Endothelial cell (in vitro differentiated cells): ENCODE results near the gene LRRC42. TPM values are rescaled to one million over a fixed set of nuclear protein-coding genes. Genes with fewer than 3 reads are reported as not detected.
"Not testable (repeated sequence)": the region's sequence is repeated elsewhere in the genome, so short reads cannot be mapped to it uniquely, and the experiment has no call there.

Experiments used
- DNase-seq: peaks from one replicate; pipeline ENCODE4 v3.0.0; 2021; ENCODE audit warnings: low spot score
- H3K27ac Mint-ChIP-seq: one replicate; pipeline ENCODE4 v1.8.0; 2021; ENCODE audit warnings: mixed read lengths, inconsistent platforms; ENCODE audit not compliant: unreplicated experiment
- H3K27me3 Mint-ChIP-seq: one replicate; pipeline ENCODE4 v1.8.0; 2021; ENCODE audit warnings: mild to moderate bottlenecking, moderate library complexity, mixed read lengths, inconsistent platforms; ENCODE audit not compliant: unreplicated experiment
- H3K36me3 Mint-ChIP-seq: one replicate; pipeline ENCODE4 v1.8.0; 2021; ENCODE audit warnings: mild to moderate bottlenecking, low read depth, mixed read lengths, inconsistent platforms; ENCODE audit not compliant: unreplicated experiment
- H3K4me1 Mint-ChIP-seq: one replicate; pipeline ENCODE4 v1.8.0; 2021; ENCODE audit warnings: mild to moderate bottlenecking, mixed read lengths, inconsistent platforms; ENCODE audit not compliant: unreplicated experiment
- H3K4me3 Mint-ChIP-seq: one replicate; pipeline ENCODE4 v1.8.0; 2021; ENCODE audit warnings: mild to moderate bottlenecking, mixed read lengths, inconsistent platforms; ENCODE audit not compliant: unreplicated experiment
- H3K9me3 Mint-ChIP-seq: one replicate; pipeline ENCODE4 v1.8.0; 2021; ENCODE audit warnings: mixed read lengths, inconsistent platforms; ENCODE audit not compliant: unreplicated experiment
- total RNA-seq: library from RNA; stranded (reverse); fragmentation: NEBNext Ultra II Directional; extraction: Animal tissue kit (Norgen Biotek cat#: 25700); gene quantifications from one replicate; pipeline ENCODE4 v1.2.1, GENCODE V29; 2021; ENCODE audit not compliant: unreplicated experiment
- TF ChIP-seq, protein P1 (sequence below): fragments of 200-600 bp; sonication (generic); IDR thresholded peaks from one replicate; pipeline ENCODE4 v1.5.0; 2021; ENCODE audit warnings: antibody characterized with exemption; ENCODE audit not compliant: unreplicated experiment

LRRC42 gene
- total RNA-seq, 1 donor from 2014 or later: 43.6 TPM

DNA sequence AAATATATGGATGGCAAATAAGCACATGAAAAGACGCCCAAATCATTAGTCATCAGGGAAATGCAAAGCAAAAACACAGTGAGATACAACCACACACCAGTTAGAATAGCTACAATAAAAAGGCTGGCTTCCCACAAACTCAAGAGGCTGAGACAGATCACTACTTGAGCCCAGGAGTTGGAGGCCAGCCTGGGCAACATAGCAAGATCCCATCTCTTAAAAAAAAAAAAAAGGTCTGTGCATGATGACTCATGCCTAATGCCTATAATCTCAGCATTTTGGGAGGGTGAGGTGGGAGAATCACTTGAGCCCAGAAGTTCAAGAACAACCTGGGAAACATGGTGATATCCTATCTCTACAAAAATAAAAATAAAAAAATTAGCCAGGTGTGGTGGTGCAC is 52.1 kb downstream of the LRRC42 start:
- no peak for DNase-seq
- Mint-ChIP-seq H3K36me3 (no peaks in the 10 kb centered on the region), H3K9me3 (no peaks in the 10 kb centered on the region), H3K27ac (no peak overlapping the region), H3K4me3 (no peak overlapping the region), H3K4me1 (no peaks in the 10 kb centered on the region), H3K27me3 (peaks cover under 1% of the 10 kb centered on the region)
- TF ChIP-seq, protein P1, sequence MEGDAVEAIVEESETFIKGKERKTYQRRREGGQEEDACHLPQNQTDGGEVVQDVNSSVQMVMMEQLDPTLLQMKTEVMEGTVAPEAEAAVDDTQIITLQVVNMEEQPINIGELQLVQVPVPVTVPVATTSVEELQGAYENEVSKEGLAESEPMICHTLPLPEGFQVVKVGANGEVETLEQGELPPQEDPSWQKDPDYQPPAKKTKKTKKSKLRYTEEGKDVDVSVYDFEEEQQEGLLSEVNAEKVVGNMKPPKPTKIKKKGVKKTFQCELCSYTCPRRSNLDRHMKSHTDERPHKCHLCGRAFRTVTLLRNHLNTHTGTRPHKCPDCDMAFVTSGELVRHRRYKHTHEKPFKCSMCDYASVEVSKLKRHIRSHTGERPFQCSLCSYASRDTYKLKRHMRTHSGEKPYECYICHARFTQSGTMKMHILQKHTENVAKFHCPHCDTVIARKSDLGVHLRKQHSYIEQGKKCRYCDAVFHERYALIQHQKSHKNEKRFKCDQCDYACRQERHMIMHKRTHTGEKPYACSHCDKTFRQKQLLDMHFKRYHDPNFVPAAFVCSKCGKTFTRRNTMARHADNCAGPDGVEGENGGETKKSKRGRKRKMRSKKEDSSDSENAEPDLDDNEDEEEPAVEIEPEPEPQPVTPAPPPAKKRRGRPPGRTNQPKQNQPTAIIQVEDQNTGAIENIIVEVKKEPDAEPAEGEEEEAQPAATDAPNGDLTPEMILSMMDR: no peak

- TF ChIP-seq, protein P1: no peak
- no peak for DNase-seq
- H3K27ac Mint-ChIP-seq: no peak overlapping the region
- no peaks in the 10 kb centered on the region for H3K4me1 Mint-ChIP-seq
- H3K9me3 Mint-ChIP-seq: no peaks in the 10 kb centered on the region
- peaks cover 3% of the 10 kb centered on the region for H3K27me3 Mint-ChIP-seq
- no peak overlapping the region for H3K4me3 Mint-ChIP-seq
- H3K36me3 Mint-ChIP-seq: no peaks in the 10 kb centered on the region
Observed at GRCh38 chr1:53999920-54000319, 53.8 kb downstream of the LRRC42 start.

- no peak overlapping the region for H3K4me3 Mint-ChIP-seq
- no peaks in the 10 kb centered on the region for H3K9me3 Mint-ChIP-seq
- H3K36me3 Mint-ChIP-seq: peaks cover 4% of the 10 kb centered on the region
- H3K4me1 Mint-ChIP-seq: no peaks in the 10 kb centered on the region
- H3K27me3 Mint-ChIP-seq: peaks cover 7% of the 10 kb centered on the region
- no peak for DNase-seq
- TF ChIP-seq, protein P1: no peak
- no peak overlapping the region for H3K27ac Mint-ChIP-seq
Observed at GRCh38 chr1:54001591-54001990, 55.4 kb downstream of the LRRC42 start.

GRCh38 chr1:54002544-54003248 is 56.5 kb downstream of the LRRC42 start:
- TF ChIP-seq, protein P1: no peak
- no peak overlapping the region for H3K4me3 Mint-ChIP-seq
- no peaks in the 10 kb centered on the region for H3K9me3 Mint-ChIP-seq
- peaks cover 7% of the 10 kb centered on the region for H3K27me3 Mint-ChIP-seq
- no peak for DNase-seq
- peaks cover 4% of the 10 kb centered on the region for H3K36me3 Mint-ChIP-seq
- peaks cover 2% of the 10 kb centered on the region for H3K4me1 Mint-ChIP-seq
- H3K27ac Mint-ChIP-seq: no peak overlapping the region

GRCh38 chr1:54003249-54003646 is 57.1 kb downstream of the LRRC42 start:
- Mint-ChIP-seq H3K4me3 (no peak overlapping the region), H3K27ac (no peak overlapping the region), H3K36me3 (peaks cover 4% of the 10 kb centered on the region), H3K4me1 (peaks cover 2% of the 10 kb centered on the region), H3K9me3 (no peaks in the 10 kb centered on the region), H3K27me3 (peaks cover 7% of the 10 kb centered on the region)
- TF ChIP-seq, protein P1: no peak
- DNase-seq: no peak

DNA sequence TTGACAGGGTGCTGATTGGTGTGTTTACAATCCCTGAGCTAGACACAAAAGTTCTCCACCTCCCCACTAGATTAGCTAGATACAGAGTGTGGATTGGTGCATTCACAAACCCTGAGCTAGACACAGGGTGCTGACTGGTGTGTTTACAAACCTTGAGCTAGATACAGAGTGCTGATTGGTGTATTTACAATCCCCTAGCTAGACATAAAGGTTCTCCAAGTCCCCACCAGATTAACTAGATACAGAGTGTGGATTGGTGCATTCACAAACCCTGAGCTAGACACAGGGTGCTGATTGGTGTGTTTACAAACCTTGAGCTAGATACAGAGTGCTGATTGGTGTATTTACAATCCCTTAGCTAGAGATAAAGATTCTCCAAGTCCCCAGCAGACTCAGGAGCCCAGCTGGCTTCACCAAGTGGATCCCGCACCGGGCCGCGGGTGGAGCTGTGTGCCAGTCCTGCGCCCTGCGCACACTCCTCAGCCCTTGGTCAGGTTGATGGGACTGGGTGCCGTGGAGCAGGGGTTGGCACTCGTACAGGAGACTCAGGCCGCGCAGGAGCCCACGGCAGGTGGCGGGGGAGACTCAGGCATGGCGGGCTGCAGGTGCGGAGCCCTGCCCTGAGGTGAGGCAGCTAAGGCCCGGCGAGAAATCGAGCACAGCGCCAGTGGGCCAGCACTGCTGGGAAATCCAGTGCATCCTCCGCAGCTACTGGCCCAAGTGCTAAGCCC is 57.8 kb downstream of the LRRC42 start:
- H3K36me3 Mint-ChIP-seq, H3K9me3 Mint-ChIP-seq, DNase-seq, H3K4me3 Mint-ChIP-seq, H3K27ac Mint-ChIP-seq, H3K27me3 Mint-ChIP-seq, H3K4me1 Mint-ChIP-seq: not testable (repeated sequence)
